NB4 (cell line): ENCODE data around the gene SPPL2A.

Experiments
- POLR2A ChIP-seq: IDR thresholded peaks from 2 replicates; pipeline ENCODE4 v1.6.1; 2011; ENCODE audit warnings: mild to moderate bottlenecking; ENCODE audit not compliant: insufficient read length; ENCODE audit errors: extremely low read depth
- TF ChIP-seq, protein P1 (sequence below): IDR thresholded peaks from one replicate; pipeline ENCODE4 v1.5.1; 2012; ENCODE audit warnings: low read depth, low read length
- TF ChIP-seq, protein P2 (sequence below): IDR thresholded peaks from 2 replicates; pipeline ENCODE4 v1.6.1; 2011; ENCODE audit warnings: low read depth, low read length

DNA sequence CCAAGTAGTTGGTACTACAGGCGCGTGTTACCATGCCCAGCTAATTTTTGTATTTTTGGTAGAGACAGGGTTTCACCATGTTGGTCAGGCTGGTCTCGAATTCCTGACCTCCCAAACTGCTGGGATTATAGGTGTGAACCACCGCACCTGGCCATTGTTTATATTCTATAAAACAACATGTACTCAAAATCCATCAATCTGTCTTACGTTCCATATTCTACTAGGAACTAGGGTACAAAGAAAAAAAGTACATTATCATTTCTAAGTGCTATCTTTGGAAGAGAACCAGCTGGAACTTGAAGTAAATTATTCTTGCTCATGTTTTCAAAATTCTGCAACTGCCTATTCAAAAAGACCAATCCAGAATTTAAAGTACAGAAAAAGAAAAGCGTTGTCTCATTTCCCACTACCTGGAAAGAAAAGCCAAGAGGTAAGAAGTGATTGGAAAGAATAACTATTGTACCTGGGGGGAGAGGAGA lies 15.2 kb downstream of the SPPL2A start:
- TF ChIP-seq, protein P1, sequence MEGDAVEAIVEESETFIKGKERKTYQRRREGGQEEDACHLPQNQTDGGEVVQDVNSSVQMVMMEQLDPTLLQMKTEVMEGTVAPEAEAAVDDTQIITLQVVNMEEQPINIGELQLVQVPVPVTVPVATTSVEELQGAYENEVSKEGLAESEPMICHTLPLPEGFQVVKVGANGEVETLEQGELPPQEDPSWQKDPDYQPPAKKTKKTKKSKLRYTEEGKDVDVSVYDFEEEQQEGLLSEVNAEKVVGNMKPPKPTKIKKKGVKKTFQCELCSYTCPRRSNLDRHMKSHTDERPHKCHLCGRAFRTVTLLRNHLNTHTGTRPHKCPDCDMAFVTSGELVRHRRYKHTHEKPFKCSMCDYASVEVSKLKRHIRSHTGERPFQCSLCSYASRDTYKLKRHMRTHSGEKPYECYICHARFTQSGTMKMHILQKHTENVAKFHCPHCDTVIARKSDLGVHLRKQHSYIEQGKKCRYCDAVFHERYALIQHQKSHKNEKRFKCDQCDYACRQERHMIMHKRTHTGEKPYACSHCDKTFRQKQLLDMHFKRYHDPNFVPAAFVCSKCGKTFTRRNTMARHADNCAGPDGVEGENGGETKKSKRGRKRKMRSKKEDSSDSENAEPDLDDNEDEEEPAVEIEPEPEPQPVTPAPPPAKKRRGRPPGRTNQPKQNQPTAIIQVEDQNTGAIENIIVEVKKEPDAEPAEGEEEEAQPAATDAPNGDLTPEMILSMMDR = no peak
- no peak for TF ChIP-seq POLR2A
- TF ChIP-seq, protein P2, sequence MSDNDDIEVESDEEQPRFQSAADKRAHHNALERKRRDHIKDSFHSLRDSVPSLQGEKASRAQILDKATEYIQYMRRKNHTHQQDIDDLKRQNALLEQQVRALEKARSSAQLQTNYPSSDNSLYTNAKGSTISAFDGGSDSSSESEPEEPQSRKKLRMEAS = no peak
